Loucy (cell line): Measurements from ENCODE around the gene SERPINA1.

Experiments used
- H2AFZ ChIP-seq: fragments of 200-600 bp; sonication (generic); 2 replicates; pipeline ENCODE4 v1.6.0; 2016; ENCODE audit warnings: antibody characterized with exemption, mild to moderate bottlenecking, low read length, moderate library complexity
- H3F3A ChIP-seq: fragments of 200-600 bp; 2 replicates; pipeline ENCODE4 v1.6.0; 2016; ENCODE audit warnings: antibody characterized with exemption, low read depth, mild to moderate bottlenecking
- H3K27me3 ChIP-seq: fragments of 200-600 bp; sonication (generic); 2 replicates; pipeline ENCODE4 v1.6.1; 2014; ENCODE audit warnings: low read length, mild to moderate bottlenecking; ENCODE audit not compliant: insufficient read depth, poor library complexity, severe bottlenecking
- H3K36me3 ChIP-seq: fragments of 200-600 bp; sonication (generic); 2 replicates; pipeline ENCODE4 v1.6.1; 2016; ENCODE audit warnings: low read length; ENCODE audit not compliant: insufficient read depth
- H3K4me1 ChIP-seq: fragments of 200-600 bp; sonication (generic); 2 replicates; pipeline ENCODE4 v1.5.1; 2014; ENCODE audit warnings: low read length, mild to moderate bottlenecking; ENCODE audit not compliant: insufficient read depth, poor library complexity, severe bottlenecking
- H3K4me2 ChIP-seq: fragments of 200-600 bp; sonication (generic); 2 replicates; pipeline ENCODE4 v1.6.0; 2014; ENCODE audit warnings: antibody characterized with exemption, low read length, low read depth, mild to moderate bottlenecking; ENCODE audit not compliant: poor library complexity, severe bottlenecking
- H3K4me3 ChIP-seq: fragments of 200-600 bp; sonication (generic); 2 replicates; pipeline ENCODE4 v1.5.1; 2014; ENCODE audit warnings: low read length, mild to moderate bottlenecking, mixed read lengths; ENCODE audit not compliant: poor library complexity, severe bottlenecking
- H3K79me2 ChIP-seq: fragments of 200-600 bp; sonication (generic); 2 replicates; pipeline ENCODE4 v1.6.1; 2014; ENCODE audit warnings: low read length; ENCODE audit not compliant: insufficient read depth
- H3K9ac ChIP-seq: fragments of 200-600 bp; sonication (generic); 2 replicates; pipeline ENCODE4 v1.6.0; 2014; ENCODE audit warnings: mild to moderate bottlenecking, low read depth, low read length, moderate library complexity; ENCODE audit not compliant: poor library complexity, severe bottlenecking
- H3K9me2 ChIP-seq: fragments of 200-600 bp; sonication (generic); replicated peaks from 2 replicates; pipeline ENCODE4 v1.6.1; 2016; ENCODE audit warnings: low read depth, low read length, mixed read lengths
- H3K9me3 ChIP-seq: fragments of 200-600 bp; sonication (generic); 2 replicates; pipeline ENCODE4 v1.6.1; 2014; ENCODE audit warnings: mild to moderate bottlenecking, antibody characterized with exemption, low read length, low read depth; ENCODE audit not compliant: insufficient read depth
- H4K20me1 ChIP-seq: fragments of 200-600 bp; sonication (generic); 2 replicates; pipeline ENCODE4 v1.6.0; 2014; ENCODE audit warnings: antibody characterized with exemption, low read length, mild to moderate bottlenecking; ENCODE audit not compliant: insufficient read depth, poor library complexity, severe bottlenecking
- EZH2phosphoT487 ChIP-seq: fragments of 200-600 bp; IDR thresholded peaks from 2 replicates; pipeline ENCODE4 v1.6.1; 2018; ENCODE audit warnings: antibody characterized with exemption, mild to moderate bottlenecking, moderate library complexity, borderline replicate concordance
- TF ChIP-seq, protein P1 (sequence below): fragments of 200-600 bp; sonication (generic); conservative IDR thresholded peaks from 2 replicates; pipeline ENCODE4 v1.5.1; 2014; ENCODE audit warnings: mild to moderate bottlenecking, antibody characterized with exemption, low read length

The SERPINA1 gene

DNA sequence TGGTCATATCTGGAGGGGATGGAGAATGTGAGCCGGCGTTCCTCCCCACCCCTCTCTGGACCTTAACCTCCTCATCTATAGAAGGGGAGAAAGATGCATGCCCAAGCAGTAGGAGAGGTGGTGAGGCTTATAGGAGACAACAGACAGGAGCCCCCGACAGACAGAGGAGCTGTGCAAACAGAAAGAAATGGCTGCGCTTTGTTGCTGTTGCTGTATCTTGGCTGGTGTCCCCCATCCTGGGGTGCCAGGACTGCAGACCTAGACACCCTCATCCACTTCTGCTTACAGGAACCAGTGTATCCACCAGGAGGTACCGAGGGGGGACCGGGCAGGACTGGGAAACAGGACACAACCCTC, 397 bp downstream of the SERPINA1 start:
- Histone ChIP-seq H2AFZ (no peak overlapping the region), H3K9me3 (no peaks in the 10 kb centered on the region), H3K4me2 (no peak overlapping the region)

DNA sequence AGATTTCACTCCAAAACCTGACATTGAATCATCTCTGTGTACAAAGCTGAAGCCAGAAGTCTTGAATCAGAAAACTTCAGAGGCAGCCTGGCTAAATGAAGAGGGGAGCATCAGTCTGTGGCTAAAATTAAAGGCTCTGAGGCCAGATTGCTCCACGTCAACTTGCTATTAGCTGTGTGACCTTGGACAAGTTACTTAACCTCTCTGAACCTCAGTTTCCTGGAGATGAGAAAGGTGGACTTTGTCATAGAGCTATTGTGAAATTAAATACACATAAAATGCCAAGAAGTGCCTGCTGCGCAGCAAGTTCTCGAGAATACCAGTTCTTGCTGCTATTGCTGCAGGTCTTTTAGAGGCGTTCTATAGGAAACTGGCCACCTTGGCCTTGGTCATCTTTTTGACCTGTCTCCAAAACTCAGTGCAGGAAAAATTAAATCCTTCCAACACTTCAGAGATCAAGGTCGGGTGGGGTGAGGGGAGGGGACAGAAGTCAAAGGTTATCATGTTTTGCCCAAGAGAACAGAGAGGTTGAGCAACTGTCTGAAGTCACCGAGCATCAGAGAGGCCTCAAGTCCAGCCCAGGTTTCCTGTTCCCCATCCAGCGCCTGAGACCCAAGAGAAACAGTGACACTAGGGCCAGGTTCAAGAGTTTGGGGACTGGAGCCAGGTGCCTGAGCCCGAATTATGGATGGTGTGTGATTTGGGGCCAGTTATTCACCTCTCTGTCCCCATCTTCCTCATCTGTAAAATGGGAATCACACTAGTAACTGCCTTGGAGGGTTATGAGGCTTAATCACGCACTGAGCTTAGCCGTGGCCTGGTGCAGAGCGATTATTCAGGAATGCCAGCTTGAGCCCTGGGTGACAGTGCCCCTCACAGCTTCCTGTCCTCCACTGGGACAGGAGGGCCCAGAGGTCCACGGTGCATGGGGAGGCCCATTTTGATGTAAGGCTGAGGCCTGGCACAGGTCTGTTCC, 1.1 kb downstream of the SERPINA1 start:
- H3K9me2 ChIP-seq: no peaks in the 10 kb centered on the region
- H3F3A ChIP-seq: no peaks in the 10 kb centered on the region
- no peak overlapping the region for H3K9ac ChIP-seq
- no peaks in the 10 kb centered on the region for H3K79me2 ChIP-seq
- no peak overlapping the region for H3K4me2 ChIP-seq
- H3K4me1 ChIP-seq: no peaks in the 10 kb centered on the region
- H3K9me3 ChIP-seq: no peaks in the 10 kb centered on the region
- no peak overlapping the region for H3K4me3 ChIP-seq
- no peak overlapping the region for H2AFZ ChIP-seq
- H3K36me3 ChIP-seq: no peaks in the 10 kb centered on the region
- H3K27me3 ChIP-seq: no peaks in the 10 kb centered on the region
- TF ChIP-seq, protein P1, sequence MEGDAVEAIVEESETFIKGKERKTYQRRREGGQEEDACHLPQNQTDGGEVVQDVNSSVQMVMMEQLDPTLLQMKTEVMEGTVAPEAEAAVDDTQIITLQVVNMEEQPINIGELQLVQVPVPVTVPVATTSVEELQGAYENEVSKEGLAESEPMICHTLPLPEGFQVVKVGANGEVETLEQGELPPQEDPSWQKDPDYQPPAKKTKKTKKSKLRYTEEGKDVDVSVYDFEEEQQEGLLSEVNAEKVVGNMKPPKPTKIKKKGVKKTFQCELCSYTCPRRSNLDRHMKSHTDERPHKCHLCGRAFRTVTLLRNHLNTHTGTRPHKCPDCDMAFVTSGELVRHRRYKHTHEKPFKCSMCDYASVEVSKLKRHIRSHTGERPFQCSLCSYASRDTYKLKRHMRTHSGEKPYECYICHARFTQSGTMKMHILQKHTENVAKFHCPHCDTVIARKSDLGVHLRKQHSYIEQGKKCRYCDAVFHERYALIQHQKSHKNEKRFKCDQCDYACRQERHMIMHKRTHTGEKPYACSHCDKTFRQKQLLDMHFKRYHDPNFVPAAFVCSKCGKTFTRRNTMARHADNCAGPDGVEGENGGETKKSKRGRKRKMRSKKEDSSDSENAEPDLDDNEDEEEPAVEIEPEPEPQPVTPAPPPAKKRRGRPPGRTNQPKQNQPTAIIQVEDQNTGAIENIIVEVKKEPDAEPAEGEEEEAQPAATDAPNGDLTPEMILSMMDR: no peak
- no peak for TF ChIP-seq EZH2phosphoT487
- H4K20me1 ChIP-seq: no peaks in the 10 kb centered on the region

More for the DNA sequence above, 397 bp downstream of the SERPINA1 start:
- no peaks in the 10 kb centered on the region for H3K36me3 ChIP-seq
- no peaks in the 10 kb centered on the region for H3F3A ChIP-seq
- no peaks in the 10 kb centered on the region for H4K20me1 ChIP-seq
- H3K9me2 ChIP-seq: no peaks in the 10 kb centered on the region
- TF ChIP-seq, protein P1: no peak
- TF ChIP-seq EZH2phosphoT487: no peak
- no peaks in the 10 kb centered on the region for H3K4me1 ChIP-seq
- no peaks in the 10 kb centered on the region for H3K79me2 ChIP-seq
- no peak overlapping the region for H3K9ac ChIP-seq
- no peaks in the 10 kb centered on the region for H3K27me3 ChIP-seq
- H3K4me3 ChIP-seq: no peak overlapping the region

DNA sequence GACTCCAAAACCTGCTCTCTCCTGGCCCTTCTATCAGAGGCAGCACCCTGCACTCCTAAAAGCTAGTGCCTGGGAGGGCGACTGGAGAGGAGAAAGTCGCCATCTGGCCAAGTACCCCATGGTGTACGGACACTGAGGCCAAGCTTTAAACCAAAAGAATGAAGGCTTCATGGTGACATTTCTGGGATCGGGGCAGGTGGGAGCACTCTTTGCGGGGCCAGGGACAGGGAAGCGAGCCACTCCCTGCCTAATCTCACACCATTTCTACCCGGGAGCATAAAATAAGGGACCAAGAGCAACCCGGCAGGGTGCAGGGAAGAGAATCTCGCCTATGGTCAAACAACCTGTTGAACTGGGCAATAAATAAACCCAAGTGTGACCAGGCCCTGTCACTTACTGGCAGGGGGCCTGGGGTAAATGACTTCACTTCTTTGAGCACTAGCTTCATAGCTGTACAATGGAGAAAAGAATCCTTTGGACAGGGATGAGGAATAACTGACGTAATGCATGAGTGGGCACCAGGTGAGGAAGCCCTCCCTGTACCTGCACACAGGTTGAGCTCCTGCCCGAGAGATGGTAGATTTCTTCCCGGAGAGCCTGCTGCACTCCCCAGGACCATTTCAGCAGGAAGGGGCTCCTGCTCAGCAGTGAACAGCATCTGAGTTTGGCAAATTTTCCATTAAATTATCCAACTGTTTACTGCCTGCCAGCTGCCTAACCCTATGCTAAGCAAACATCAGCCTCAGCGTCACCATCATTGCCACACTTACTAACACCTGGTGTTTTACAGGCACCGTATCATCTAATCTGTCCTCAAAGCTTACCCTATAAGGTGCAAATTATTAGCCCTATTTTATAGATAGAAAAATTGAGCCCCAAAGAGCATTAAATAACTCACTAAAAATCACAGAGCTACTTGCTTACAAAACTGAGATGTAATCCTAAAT, 2.0 kb downstream of the SERPINA1 start:
- Histone ChIP-seq H3K4me1 (no peaks in the 10 kb centered on the region), H3K79me2 (no peaks in the 10 kb centered on the region), H3K4me2 (no peak overlapping the region), H3K36me3 (no peaks in the 10 kb centered on the region), H3K9me2 (no peaks in the 10 kb centered on the region), H3K9ac (no peak overlapping the region), H4K20me1 (no peaks in the 10 kb centered on the region), H3K9me3 (no peaks in the 10 kb centered on the region), H3F3A (no peaks in the 10 kb centered on the region), H3K4me3 (no peak overlapping the region), H2AFZ (no peak overlapping the region), H3K27me3 (no peaks in the 10 kb centered on the region)
- TF ChIP-seq EZH2phosphoT487: no peak
- TF ChIP-seq, protein P1: no peak
